ENCODE measurements around the gene SLN.

SLN gene

DNA sequence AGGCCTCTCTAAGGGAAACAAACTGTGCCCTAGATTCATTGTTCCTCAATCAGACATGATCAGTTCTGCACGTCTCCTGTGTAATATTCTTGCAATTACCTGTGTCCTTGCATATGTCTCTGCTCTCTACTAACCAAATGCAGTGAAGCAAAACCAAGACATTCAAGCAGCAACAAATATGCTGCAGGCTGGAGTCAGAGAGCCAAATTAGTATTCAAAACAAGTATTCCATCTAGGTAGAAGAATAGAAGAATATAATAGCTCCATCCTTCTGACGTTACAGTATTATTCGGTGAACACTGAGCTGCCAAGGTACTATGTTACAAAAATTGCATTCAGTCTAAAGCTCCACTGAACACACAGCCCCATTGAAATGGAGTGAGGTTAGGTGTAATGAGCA, 51.8 kb downstream of the SLN start:
- no peak overlapping the region for H3K9ac ChIP-seq (ENCODE audit: low read depth, low read length, poor library complexity, severe bottlenecking)
- H3K36me3 ChIP-seq (ENCODE audit: insufficient read depth, low read length) = no peaks in the 10 kb centered on the region
- H3K4me3 ChIP-seq (ENCODE audit: low read length, poor library complexity, severe bottlenecking) = no peak overlapping the region
- no peak overlapping the region for H2AFZ ChIP-seq (ENCODE audit: low read length)
- no peaks in the 10 kb centered on the region for H3K27me3 ChIP-seq (ENCODE audit: insufficient read depth, low read length, poor library complexity, severe bottlenecking)
- H3K9me2 ChIP-seq (replicated peaks; ENCODE audit: low read depth, low read length) = no peaks in the 10 kb centered on the region
- H3K79me2 ChIP-seq (ENCODE audit: insufficient read depth, low read length) = no peaks in the 10 kb centered on the region
- H4K20me1 ChIP-seq (ENCODE audit: insufficient read depth, low read length, poor library complexity, severe bottlenecking) = no peaks in the 10 kb centered on the region
- TF ChIP-seq, protein P1, sequence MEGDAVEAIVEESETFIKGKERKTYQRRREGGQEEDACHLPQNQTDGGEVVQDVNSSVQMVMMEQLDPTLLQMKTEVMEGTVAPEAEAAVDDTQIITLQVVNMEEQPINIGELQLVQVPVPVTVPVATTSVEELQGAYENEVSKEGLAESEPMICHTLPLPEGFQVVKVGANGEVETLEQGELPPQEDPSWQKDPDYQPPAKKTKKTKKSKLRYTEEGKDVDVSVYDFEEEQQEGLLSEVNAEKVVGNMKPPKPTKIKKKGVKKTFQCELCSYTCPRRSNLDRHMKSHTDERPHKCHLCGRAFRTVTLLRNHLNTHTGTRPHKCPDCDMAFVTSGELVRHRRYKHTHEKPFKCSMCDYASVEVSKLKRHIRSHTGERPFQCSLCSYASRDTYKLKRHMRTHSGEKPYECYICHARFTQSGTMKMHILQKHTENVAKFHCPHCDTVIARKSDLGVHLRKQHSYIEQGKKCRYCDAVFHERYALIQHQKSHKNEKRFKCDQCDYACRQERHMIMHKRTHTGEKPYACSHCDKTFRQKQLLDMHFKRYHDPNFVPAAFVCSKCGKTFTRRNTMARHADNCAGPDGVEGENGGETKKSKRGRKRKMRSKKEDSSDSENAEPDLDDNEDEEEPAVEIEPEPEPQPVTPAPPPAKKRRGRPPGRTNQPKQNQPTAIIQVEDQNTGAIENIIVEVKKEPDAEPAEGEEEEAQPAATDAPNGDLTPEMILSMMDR (conservative IDR thresholded peaks at IDR 0.05; ENCODE audit: low read length) = no peak
- no peak for TF ChIP-seq EZH2phosphoT487 (IDR thresholded peaks at IDR 0.05; ENCODE audit: borderline replicate concordance)
- no peaks in the 10 kb centered on the region for H3K9me3 ChIP-seq (ENCODE audit: insufficient read depth, low read depth, low read length)
- H3K4me1 ChIP-seq (ENCODE audit: insufficient read depth, low read length, poor library complexity, severe bottlenecking) = no peaks in the 10 kb centered on the region
- H3K4me2 ChIP-seq (ENCODE audit: low read depth, low read length, poor library complexity, severe bottlenecking) = no peak overlapping the region
- no peaks in the 10 kb centered on the region for H3F3A ChIP-seq (ENCODE audit: low read depth)

DNA sequence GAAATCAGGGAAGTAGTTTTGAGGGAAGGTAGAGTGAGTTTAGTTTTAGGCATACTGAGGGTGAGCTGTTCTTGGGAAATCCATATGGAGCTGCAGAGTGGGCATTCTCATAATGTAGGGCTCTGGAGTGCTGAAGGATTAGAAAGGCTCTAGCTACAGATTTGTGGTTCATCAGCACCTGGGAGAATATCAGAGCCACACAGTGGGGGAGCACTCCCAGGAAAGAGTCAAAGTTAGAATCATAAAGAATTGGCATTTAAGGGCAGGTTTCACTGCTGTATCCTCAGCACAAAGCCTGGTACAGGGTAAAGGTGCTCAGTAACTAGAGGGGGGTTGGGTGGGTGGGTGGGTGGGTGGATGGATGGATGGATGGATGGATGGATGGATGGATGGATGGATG, 52.5 kb downstream of the SLN start:
- H3K27me3 ChIP-seq (ENCODE audit: insufficient read depth, low read length, poor library complexity, severe bottlenecking) = no peaks in the 10 kb centered on the region
- no peak overlapping the region for H3K4me2 ChIP-seq (ENCODE audit: low read depth, low read length, poor library complexity, severe bottlenecking)
- no peaks in the 10 kb centered on the region for H3K9me3 ChIP-seq (ENCODE audit: insufficient read depth, low read depth, low read length)
- no peak overlapping the region for H2AFZ ChIP-seq (ENCODE audit: low read length)
- H3K36me3 ChIP-seq (ENCODE audit: insufficient read depth, low read length) = no peaks in the 10 kb centered on the region
- H4K20me1 ChIP-seq (ENCODE audit: insufficient read depth, low read length, poor library complexity, severe bottlenecking) = no peaks in the 10 kb centered on the region
- no peaks in the 10 kb centered on the region for H3K9me2 ChIP-seq (replicated peaks; ENCODE audit: low read depth, low read length)
- TF ChIP-seq, protein P1 (conservative IDR thresholded peaks at IDR 0.05; ENCODE audit: low read length) = no peak
- no peak for TF ChIP-seq EZH2phosphoT487 (IDR thresholded peaks at IDR 0.05; ENCODE audit: borderline replicate concordance)
- no peak overlapping the region for H3K4me3 ChIP-seq (ENCODE audit: low read length, poor library complexity, severe bottlenecking)
- H3K4me1 ChIP-seq (ENCODE audit: insufficient read depth, low read length, poor library complexity, severe bottlenecking) = no peaks in the 10 kb centered on the region
- no peaks in the 10 kb centered on the region for H3K79me2 ChIP-seq (ENCODE audit: insufficient read depth, low read length)
- no peak overlapping the region for H3K9ac ChIP-seq (ENCODE audit: low read depth, low read length, poor library complexity, severe bottlenecking)
- no peaks in the 10 kb centered on the region for H3F3A ChIP-seq (ENCODE audit: low read depth)

All from Loucy (cell line).